Measurements from ENCODE around the gene ATP9B.

Gene ATP9B

GRCh38 chr18:79299272-79299671 lies 230.1 kb downstream of the ATP9B start:
- no peak for DNase-seq

GRCh38 chr18:79299711-79300110 lies 230.5 kb downstream of the ATP9B start:
- DNase-seq, result no peak

- DNase-seq, result no peak
These were observed 231.2 kb downstream of the ATP9B start for GRCh38 chr18:79300413-79300812.

- no peak for DNase-seq
These were observed 232.9 kb downstream of the ATP9B start for GRCh38 chr18:79302120-79302519.

- no peak for DNase-seq
These were observed 236.7 kb downstream of the ATP9B start for GRCh38 chr18:79305911-79306310.

- DNase-seq, result no peak
These were observed 240.6 kb downstream of the ATP9B start for GRCh38 chr18:79309614-79310358.

- DNase-seq, result no peak
These were observed 245.7 kb downstream of the ATP9B start for GRCh38 chr18:79314838-79315388.

GRCh38 chr18:79315596-79315995 lies 246.4 kb downstream of the ATP9B start:
- no peak for DNase-seq

GRCh38 chr18:79317703-79318102 lies 248.5 kb downstream of the ATP9B start:
- DNase-seq, result no peak

- DNase-seq, result no peak
These were observed 249.0 kb downstream of the ATP9B start for GRCh38 chr18:79318142-79318673.

GRCh38 chr18:79320216-79320850 lies 251.1 kb downstream of the ATP9B start:
- DNase-seq, result no peak

GRCh38 chr18:79321625-79322405 lies 252.6 kb downstream of the ATP9B start:
- no peak for DNase-seq

- no peak for DNase-seq
These were observed 253.2 kb downstream of the ATP9B start for GRCh38 chr18:79322441-79322840.

GRCh38 chr18:79323471-79323870 lies 254.3 kb downstream of the ATP9B start:
- DNase-seq, result no peak

- no peak for DNase-seq
These were observed 257.4 kb downstream of the ATP9B start for GRCh38 chr18:79326413-79327198.

GRCh38 chr18:79327199-79327721 lies 258.1 kb downstream of the ATP9B start:
- DNase-seq, result no peak

- peak in 1 of 2 experiments; percentile 23 for DNase-seq
These were observed 258.7 kb downstream of the ATP9B start for GRCh38 chr18:79327915-79328314.

- no peak for DNase-seq
These were observed 259.7 kb downstream of the ATP9B start for GRCh38 chr18:79328887-79329286.

- no peak for DNase-seq
These were observed 260.6 kb downstream of the ATP9B start for GRCh38 chr18:79329786-79330185.

GRCh38 chr18:79332646-79333045 lies 263.5 kb downstream of the ATP9B start:
- no peak for DNase-seq

GRCh38 chr18:79333046-79333445 lies 263.9 kb downstream of the ATP9B start:
- no peak for DNase-seq
